Measurements from ENCODE around the gene SLC34A3.

Gene SLC34A3

DNA sequence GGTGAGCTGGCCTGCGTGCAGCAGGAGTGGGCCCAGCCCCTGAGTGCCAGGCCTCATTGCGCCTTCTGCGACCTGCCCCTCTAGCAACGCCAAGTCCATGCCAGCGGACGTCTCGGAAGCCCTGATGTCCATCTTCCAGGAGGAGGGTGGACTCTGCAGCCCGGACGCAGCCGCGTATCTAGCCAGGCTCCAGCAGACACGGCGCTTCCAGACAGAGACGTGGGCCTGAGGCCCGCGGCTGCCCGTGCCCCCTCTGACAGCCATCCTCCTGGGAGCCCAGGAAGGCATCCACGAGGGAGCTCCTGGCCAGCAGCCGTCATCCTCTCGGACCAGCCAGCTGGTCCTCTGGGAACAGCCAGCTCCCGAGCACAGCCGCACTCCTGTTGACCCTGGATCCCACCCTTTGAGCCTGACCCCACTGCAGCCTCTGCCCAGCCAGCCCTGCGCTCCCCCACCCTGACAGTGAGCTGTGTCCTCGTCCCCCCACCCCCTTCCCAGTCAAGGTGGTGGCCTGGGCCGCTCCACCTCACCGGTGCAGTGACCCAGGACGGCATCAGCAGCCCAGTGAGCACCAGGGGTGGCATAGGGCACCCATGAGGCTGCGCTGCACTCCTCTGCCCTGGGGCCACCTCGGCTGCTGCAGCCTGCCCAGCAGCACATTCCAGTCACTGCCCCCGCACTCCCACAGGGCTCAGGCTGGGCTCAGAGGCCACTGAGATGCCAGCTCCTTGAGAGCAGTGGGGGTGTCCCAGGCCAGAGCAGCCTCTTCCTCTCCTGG lies 14.3 kb upstream of the SLC34A3 start:
- intact Hi-C loops (cut with DNase I), result no loop called here
- no peak for DNase-seq

GRCh38 chr9:137217276-137218211 lies 13.2 kb upstream of the SLC34A3 start:
- DNase-seq, result peak in 2 of 10 donors; percentile 15 to 91

GRCh38 chr9:137218212-137218753 lies 12.4 kb upstream of the SLC34A3 start:
- DNase-seq, result no peak
- intact Hi-C loops (cut with DNase I), result no loop called here

More at GRCh38 chr9:137217276-137218211, 13.2 kb upstream of the SLC34A3 start:
- intact Hi-C loops (cut with DNase I), result no loop called here

DNA sequence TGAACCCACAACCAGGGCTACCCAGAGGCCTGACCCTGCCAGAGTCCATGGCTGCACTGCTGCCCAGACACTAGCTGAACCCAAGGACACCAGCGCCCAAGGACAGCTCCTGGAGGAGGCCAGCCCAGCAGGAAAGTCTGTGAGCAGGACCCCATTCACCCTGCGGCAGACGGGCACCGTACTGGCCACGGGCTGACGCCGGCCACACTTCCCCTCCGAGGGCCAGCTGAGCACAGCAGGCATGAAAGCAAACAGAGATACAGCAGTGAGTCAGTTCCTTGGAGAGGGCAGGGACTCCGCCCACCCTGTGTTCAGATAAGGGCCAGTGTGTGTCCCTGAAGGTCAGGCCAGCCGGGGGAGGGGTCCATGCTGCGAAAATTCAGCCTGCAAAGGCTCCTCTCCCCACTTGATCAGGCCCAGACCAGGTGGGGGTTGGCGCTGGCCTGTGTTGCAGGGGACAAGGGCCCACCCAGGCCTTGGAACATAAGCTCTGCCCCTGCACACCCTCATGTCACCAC lies 11.9 kb upstream of the SLC34A3 start:
- DNase-seq, result no peak
- intact Hi-C loops (cut with DNase I), result no loop called here

DNA sequence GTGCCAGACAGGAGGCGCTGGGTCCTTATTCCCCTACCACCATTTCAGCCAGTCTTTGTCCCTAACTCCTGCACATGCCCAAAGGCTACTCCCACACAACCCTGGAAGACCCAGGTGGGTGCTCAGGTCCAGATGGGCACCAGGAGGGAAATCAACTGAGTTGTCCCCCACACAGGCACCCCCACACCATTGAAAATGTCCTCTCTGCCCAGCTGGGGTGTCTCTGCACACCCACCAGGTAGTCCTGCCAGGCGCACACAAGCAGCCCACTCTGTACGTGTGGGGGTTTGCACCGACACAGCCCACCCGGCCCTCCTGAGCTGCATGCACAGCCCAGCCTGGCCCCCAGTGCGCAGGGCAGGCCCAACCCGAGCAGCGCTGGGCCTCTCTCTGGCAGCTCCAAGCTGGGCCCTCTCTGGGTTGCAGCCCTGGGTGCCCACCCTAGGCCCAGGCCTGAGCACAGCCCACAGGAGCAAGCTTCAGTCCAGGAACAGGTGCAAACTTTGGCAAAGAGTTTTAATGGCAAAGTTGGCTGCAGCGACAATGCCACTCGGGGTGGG lies 10.9 kb upstream of the SLC34A3 start:
- intact Hi-C loops (cut with DNase I), result no loop called here
- peak in 1 of 10 donors; percentile 83 for DNase-seq

GRCh38 chr9:137220317-137221094 lies 10.2 kb upstream of the SLC34A3 start:
- peak in 1 of 10 donors; percentile 87 for DNase-seq
- intact Hi-C loops (cut with DNase I), result no loop called here

- peak in 1 of 10 donors; percentile 88 for DNase-seq
- intact Hi-C loops (cut with DNase I), result no loop called here
Measured at GRCh38 chr9:137221095-137221505, 9.6 kb upstream of the SLC34A3 start.

- intact Hi-C loops (cut with DNase I), result loop anchor here (2.0 kb wide), 1 partner anchor 33 kb away; the partner anchor contains the start of genes ANAPC2 and SSNA1
- DNase-seq, result peak in 1 of 10 donors; percentile 84
Measured at GRCh38 chr9:137221506-137222111, 9.1 kb upstream of the SLC34A3 start.

GRCh38 chr9:137222190-137223077 lies 8.3 kb upstream of the SLC34A3 start, which contains the start of gene RNF208:
Gene RNF208 (minus strand): TSS chr9:137222240. CDS start chr9:137221212, 1,028 bp downstream.
- DNase-seq, result peak in 2 of 10 donors; percentile 23 to 88
- intact Hi-C loops (cut with DNase I), result loop anchor here (2.0 kb wide), 1 partner anchor 34 kb away; the partner anchor contains the start of genes ANAPC2 and SSNA1

- peak; percentile 92 to 99 (median 96) for DNase-seq
- intact Hi-C loops (cut with DNase I), result loop anchor here (2.0 kb wide), 1 partner anchor 35 kb away; the partner anchor contains the start of genes ANAPC2 and SSNA1
Measured at GRCh38 chr9:137223078-137223970, 7.4 kb upstream of the SLC34A3 start.

DNA sequence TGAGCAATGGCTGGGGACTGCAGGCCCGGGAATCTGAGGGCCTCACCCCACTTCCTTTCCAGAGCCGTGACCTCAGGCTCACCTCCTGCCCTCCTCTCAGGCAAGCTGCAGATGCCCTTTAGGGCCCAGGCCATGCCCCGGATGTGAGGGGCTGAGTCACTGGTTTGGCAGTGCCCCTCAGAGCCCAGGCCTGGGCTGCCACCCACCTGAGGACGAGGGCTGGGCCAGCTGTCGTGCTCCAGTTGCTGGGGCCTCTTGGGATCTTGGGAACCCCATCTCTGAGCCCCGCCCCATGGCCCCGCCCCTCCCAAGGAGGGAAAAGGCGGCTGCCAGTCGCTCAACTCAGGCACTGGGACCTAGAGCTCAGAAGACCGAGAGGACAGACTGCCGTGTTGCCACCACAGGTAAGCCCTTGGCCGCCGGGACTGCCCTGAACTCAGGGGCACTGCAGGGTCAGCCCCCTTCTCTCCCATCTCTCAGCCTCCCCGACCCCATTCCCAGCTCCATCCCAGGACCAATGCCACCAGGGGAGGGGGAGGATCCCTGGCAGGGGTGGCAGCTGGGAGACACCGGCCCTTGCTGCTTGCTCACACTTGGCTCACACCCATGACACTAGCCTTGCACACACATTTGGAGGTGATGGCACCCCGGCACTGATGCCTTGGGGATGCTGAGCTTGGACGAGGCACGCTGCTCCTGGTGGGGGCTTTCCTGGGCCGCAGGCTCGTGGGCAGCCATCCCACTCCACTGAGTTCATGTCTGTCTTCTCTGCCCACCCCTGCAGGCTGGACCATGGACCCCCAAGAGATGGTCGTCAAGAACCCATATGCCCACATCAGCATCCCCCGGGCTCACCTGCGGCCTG lies 5.6 kb upstream of the SLC34A3 start, which contains the start of gene CYSRT1:
Gene CYSRT1, plus strand, starts transcription at position 345 of the 865 bp plus-strand sequence. Its CDS starts 448 bp downstream, at position 793.
- DNase-seq, result peak in 1 of 10 donors; percentile 5
- intact Hi-C loops (cut with DNase I), result no loop called here

DNA sequence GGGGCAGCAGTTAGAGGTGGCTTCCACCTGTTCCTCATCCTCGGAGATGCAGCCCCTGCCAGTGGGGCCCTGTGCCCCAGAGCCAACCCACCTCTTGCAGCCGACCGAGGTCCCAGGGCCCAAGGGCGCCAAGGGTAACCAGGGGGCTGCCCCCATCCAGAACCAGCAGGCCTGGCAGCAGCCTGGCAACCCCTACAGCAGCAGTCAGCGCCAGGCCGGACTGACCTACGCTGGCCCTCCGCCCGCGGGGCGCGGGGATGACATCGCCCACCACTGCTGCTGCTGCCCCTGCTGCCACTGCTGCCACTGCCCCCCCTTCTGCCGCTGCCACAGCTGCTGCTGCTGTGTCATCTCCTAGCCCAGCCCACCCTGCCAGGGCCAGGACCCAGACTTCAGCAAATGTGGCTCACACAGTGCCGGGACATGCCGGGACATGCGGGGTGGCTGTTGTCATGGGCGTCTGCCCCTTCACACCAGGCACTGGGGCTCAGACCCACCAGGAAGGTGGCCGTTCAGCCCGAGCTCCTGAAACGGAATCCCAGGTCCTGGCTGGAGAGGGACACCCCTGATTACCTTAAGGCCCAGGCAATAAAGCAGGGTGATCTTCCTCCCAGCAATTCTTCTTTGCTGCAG lies 4.9 kb upstream of the SLC34A3 start:
- peak in 1 of 10 donors; percentile 4 for DNase-seq
- intact Hi-C loops (cut with DNase I), result loop anchor here (2.0 kb wide), 1 partner anchor 107 kb away; no protein-coding TSS in a partner anchor

DNA sequence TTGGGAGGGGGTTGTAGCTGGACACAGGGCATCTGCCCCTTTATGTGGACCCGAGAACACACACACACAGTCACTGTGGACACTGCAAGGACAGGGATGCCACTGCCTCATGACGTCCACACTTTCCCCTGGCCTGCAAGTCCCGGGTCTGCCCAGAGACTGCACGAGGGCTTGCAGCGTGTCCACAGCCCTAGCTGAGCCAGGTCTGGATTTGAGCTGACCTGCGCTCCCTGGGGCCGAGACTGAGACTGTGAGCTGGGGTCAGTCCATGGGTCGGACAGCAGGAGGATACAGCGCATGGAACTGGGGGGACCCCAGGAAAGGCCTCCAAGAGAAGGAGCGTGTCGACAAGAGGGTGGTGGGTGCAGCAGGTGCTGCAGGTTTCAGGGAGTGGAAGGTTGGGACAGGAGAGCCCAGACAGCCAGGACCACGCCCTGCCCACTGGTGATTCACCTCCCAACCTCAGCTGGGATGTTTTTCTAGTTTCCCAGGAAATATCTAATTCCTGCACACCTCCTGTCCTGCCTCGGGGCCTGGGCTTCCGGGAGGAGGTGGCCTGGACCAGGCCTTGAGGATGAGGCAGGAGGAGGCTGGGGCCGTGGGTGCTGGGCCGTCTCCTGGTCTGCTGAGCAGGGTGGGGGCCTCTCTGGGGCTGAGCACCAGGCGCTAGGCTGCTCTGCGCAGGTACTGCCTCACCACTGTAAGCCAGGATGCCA lies 4.2 kb upstream of the SLC34A3 start:
- DNase-seq, result peak in 1 of 10 donors; percentile 5
- intact Hi-C loops (cut with DNase I), result loop anchor here (2.0 kb wide), 1 partner anchor 108 kb away; no protein-coding TSS in a partner anchor
